Mammary epithelial cell (primary cell): Measurements from ENCODE around the gene TTBK1.

Source experiments
- EZH2 ChIP-seq: IDR thresholded peaks from 2 replicates; pipeline ENCODE4 v1.6.1; 2012; ENCODE audit warnings: low read length, inconsistent platforms, borderline replicate concordance
- TF ChIP-seq, protein P1 (sequence below), 2 donors: IDR thresholded peaks in 1 of 2; conservative IDR thresholded peaks in 1 of 2; 2 replicates each; pipeline ENCODE4 v1.5.1; 2011 to 2012; ENCODE audit warnings: inconsistent platforms in 2 of 2, low read length in 2 of 2, mild to moderate bottlenecking in 2 of 2, control low read depth in 1 of 2, low read depth in 1 of 2; ENCODE audit not compliant: insufficient read depth in 1 of 2; ENCODE audit errors: extremely low read depth in 1 of 2

DNA sequence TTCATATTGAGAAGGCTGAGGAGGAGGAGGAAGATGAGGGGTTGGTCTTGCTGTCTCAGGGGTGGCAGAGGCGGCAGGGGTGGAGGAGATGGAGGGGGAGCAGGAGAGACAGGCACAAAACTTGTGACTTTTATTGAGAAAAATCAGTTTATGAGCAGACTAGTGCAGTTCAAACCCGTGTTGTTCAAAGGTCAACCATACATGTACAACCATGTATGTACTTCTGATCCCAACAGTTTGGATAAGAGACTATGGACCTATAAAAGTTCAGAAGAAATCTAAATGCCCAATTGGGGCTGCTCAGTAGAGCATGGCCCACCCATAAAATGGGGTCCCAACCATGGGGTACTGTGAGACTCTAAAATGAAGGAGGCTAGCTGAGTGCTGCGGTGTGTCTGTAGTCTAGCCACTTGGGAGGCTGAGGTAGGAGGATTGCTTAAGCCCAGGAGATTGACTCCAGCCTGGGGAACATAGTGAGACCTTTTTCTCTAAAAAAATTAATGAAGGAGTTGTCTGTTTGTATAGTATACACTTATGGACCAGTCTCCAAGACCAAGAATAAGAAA, 47.1 kb downstream of the TTBK1 start:
- TF ChIP-seq, protein P1, sequence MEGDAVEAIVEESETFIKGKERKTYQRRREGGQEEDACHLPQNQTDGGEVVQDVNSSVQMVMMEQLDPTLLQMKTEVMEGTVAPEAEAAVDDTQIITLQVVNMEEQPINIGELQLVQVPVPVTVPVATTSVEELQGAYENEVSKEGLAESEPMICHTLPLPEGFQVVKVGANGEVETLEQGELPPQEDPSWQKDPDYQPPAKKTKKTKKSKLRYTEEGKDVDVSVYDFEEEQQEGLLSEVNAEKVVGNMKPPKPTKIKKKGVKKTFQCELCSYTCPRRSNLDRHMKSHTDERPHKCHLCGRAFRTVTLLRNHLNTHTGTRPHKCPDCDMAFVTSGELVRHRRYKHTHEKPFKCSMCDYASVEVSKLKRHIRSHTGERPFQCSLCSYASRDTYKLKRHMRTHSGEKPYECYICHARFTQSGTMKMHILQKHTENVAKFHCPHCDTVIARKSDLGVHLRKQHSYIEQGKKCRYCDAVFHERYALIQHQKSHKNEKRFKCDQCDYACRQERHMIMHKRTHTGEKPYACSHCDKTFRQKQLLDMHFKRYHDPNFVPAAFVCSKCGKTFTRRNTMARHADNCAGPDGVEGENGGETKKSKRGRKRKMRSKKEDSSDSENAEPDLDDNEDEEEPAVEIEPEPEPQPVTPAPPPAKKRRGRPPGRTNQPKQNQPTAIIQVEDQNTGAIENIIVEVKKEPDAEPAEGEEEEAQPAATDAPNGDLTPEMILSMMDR (conservative IDR thresholded peaks at IDR 0.05 in 1 of 2, IDR thresholded peaks at IDR 0.05 in 1 of 2; ENCODE audit: extremely low read depth in 1 of 2, insufficient read depth in 1 of 2, low read depth in 1 of 2, low read length in 2 of 2) = no peak
- no peak for TF ChIP-seq EZH2
